ENCODE measurements around the gene ACADVL.
A peak's percentile ranks its signal among the peaks of the same experiment; 100 is the strongest.

ACADVL gene

GRCh38 chr17:7186241-7186640 lies 33.5 kb upstream of the ACADVL start:
- H3K14ac ChIP-seq (ENCODE audit: low read length), result no peak overlapping the region
- H3K4me1 ChIP-seq (ENCODE audit: control insufficient read depth in 1 of 2, insufficient read depth in 2 of 2, low read length in 2 of 2), result no peaks in the 10 kb centered on the region
- no peak overlapping the region for H3K18ac ChIP-seq (ENCODE audit: low read length)
- H3K27me3 ChIP-seq (ENCODE audit: insufficient read depth, low read length), result no peaks in the 10 kb centered on the region
- H3K9me3 ChIP-seq (ENCODE audit: insufficient read depth, low read depth, low read length), result no peaks in the 10 kb centered on the region
- no peak overlapping the region for H3K23ac ChIP-seq (ENCODE audit: low read length)
- no peak overlapping the region for H3K4ac ChIP-seq (ENCODE audit: low read depth, low read length)
- H3K36me3 ChIP-seq (ENCODE audit: control insufficient read depth in 1 of 2, insufficient read depth in 2 of 2, low read length in 2 of 2), result peaks cover 11 to 12% of the 10 kb centered on the region in 2 experiments
- no peak overlapping the region for H3K9ac ChIP-seq (ENCODE audit: low read length)
- H2AFZ ChIP-seq (ENCODE audit: insufficient read depth, low read length, poor library complexity), result no peak overlapping the region
- no peak overlapping the region for H2AK5ac ChIP-seq (ENCODE audit: low read length)
- H2BK120ac ChIP-seq (ENCODE audit: insufficient read depth, low read length, poor library complexity), result no peak overlapping the region
- no CpG with 5 or more reads among the region's 7 CpGs for WGBS (ENCODE audit: extremely low coverage, insufficient coverage, insufficient read length)
- H3K4me2 ChIP-seq (ENCODE audit: low read length), result no peak overlapping the region
- H3K79me2 ChIP-seq (ENCODE audit: control insufficient read depth, insufficient read depth, low read length, poor library complexity), result no peaks in the 10 kb centered on the region
- H4K12ac ChIP-seq (ENCODE audit: low read depth, low read length), result no peak overlapping the region
- no peak overlapping the region for H3K4me3 ChIP-seq (ENCODE audit: low read depth, low read length)
- no peaks in the 10 kb centered on the region for H3K79me1 ChIP-seq (ENCODE audit: low read length)
- H4K91ac ChIP-seq (ENCODE audit: low read depth, low read length), result no peak overlapping the region
- no peak overlapping the region for H2BK12ac ChIP-seq (ENCODE audit: low read length)
- H2BK5ac ChIP-seq (ENCODE audit: low read depth, low read length, poor library complexity), result no peak overlapping the region
- H4K8ac ChIP-seq (ENCODE audit: low read depth, low read length), result no peak overlapping the region
- no peak for DNase-seq
- H3K27ac ChIP-seq (ENCODE audit: low read depth, low read length), result no peak overlapping the region

GRCh38 chr17:7190276-7190917 lies 29.3 kb upstream of the ACADVL start:
- no peak overlapping the region for H4K91ac ChIP-seq (ENCODE audit: low read depth, low read length)
- peaks cover 39 to 40% of the 10 kb centered on the region in 2 experiments for H3K36me3 ChIP-seq (ENCODE audit: control insufficient read depth in 1 of 2, insufficient read depth in 2 of 2, low read length in 2 of 2)
- no peak overlapping the region for H3K9ac ChIP-seq (ENCODE audit: low read length)
- no peak overlapping the region for H3K4me3 ChIP-seq (ENCODE audit: low read depth, low read length)
- H3K23ac ChIP-seq (ENCODE audit: low read length), result no peak overlapping the region
- no peak overlapping the region for H3K27ac ChIP-seq (ENCODE audit: low read depth, low read length)
- H3K4me1 ChIP-seq (ENCODE audit: control insufficient read depth in 1 of 2, insufficient read depth in 2 of 2, low read length in 2 of 2), result no peaks in the 10 kb centered on the region
- H3K27me3 ChIP-seq (ENCODE audit: insufficient read depth, low read length), result no peaks in the 10 kb centered on the region
- no peak overlapping the region for H2BK120ac ChIP-seq (ENCODE audit: insufficient read depth, low read length, poor library complexity)
- H3K4ac ChIP-seq (ENCODE audit: low read depth, low read length), result no peak overlapping the region
- no peak for DNase-seq
- no peak overlapping the region for H4K12ac ChIP-seq (ENCODE audit: low read depth, low read length)
- no peak overlapping the region for H3K14ac ChIP-seq (ENCODE audit: low read length)
- no peak overlapping the region for H2AFZ ChIP-seq (ENCODE audit: insufficient read depth, low read length, poor library complexity)
- H4K8ac ChIP-seq (ENCODE audit: low read depth, low read length), result no peak overlapping the region
- H3K18ac ChIP-seq (ENCODE audit: low read length), result no peak overlapping the region
- H3K4me2 ChIP-seq (ENCODE audit: low read length), result no peak overlapping the region
- H2BK12ac ChIP-seq (ENCODE audit: low read length), result no peak overlapping the region
- no CpG with 5 or more reads among the region's 14 CpGs for WGBS (ENCODE audit: extremely low coverage, insufficient coverage, insufficient read length)
- no peak overlapping the region for H2BK5ac ChIP-seq (ENCODE audit: low read depth, low read length, poor library complexity)
- no peaks in the 10 kb centered on the region for H3K79me1 ChIP-seq (ENCODE audit: low read length)
- no peaks in the 10 kb centered on the region for H3K9me3 ChIP-seq (ENCODE audit: insufficient read depth, low read depth, low read length)
- no peak overlapping the region for H2AK5ac ChIP-seq (ENCODE audit: low read length)
- no peaks in the 10 kb centered on the region for H3K79me2 ChIP-seq (ENCODE audit: control insufficient read depth, insufficient read depth, low read length, poor library complexity)

DNA sequence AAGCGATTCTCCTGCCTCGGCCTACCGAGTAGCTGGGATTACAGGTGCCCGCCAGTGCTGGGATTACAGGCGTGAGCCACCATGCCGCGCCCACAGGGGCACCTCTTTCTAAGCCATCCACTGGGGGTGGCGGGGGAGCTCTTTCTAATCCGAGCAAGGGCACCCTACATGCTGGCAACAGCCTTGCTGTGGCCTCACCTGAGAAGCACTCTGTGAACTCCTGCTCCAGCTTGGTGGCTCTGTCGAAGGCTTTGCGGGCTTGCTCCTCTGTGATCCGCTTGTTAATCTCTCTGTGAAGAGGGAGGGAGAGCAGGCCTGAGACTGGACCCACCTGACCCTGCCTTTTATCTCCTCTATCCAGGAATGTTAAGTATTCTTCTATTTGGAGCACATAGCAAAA lies 28.7 kb upstream of the ACADVL start:
- H4K12ac ChIP-seq (ENCODE audit: low read depth, low read length), result no peak overlapping the region
- H3K14ac ChIP-seq (ENCODE audit: low read length), result no peak overlapping the region
- H2BK12ac ChIP-seq (ENCODE audit: low read length), result no peak overlapping the region
- H2AK5ac ChIP-seq (ENCODE audit: low read length), result no peak overlapping the region
- H4K91ac ChIP-seq (ENCODE audit: low read depth, low read length), result no peak overlapping the region
- no peak overlapping the region for H3K4me2 ChIP-seq (ENCODE audit: low read length)
- no peak overlapping the region for H3K4ac ChIP-seq (ENCODE audit: low read depth, low read length)
- no peak overlapping the region for H3K4me3 ChIP-seq (ENCODE audit: low read depth, low read length)
- no peak overlapping the region for H3K27ac ChIP-seq (ENCODE audit: low read depth, low read length)
- H2AFZ ChIP-seq (ENCODE audit: insufficient read depth, low read length, poor library complexity), result no peak overlapping the region
- no peaks in the 10 kb centered on the region for H3K79me1 ChIP-seq (ENCODE audit: low read length)
- no peaks in the 10 kb centered on the region for H3K9me3 ChIP-seq (ENCODE audit: insufficient read depth, low read depth, low read length)
- no peak overlapping the region for H2BK5ac ChIP-seq (ENCODE audit: low read depth, low read length, poor library complexity)
- WGBS (ENCODE audit: extremely low coverage, insufficient coverage, insufficient read length), result no CpG with 5 or more reads among the region's 12 CpGs
- H4K8ac ChIP-seq (ENCODE audit: low read depth, low read length), result no peak overlapping the region
- H3K36me3 ChIP-seq (ENCODE audit: control insufficient read depth in 1 of 2, insufficient read depth in 2 of 2, low read length in 2 of 2), result peaks cover 46 to 47% of the 10 kb centered on the region in 2 experiments
- H2BK120ac ChIP-seq (ENCODE audit: insufficient read depth, low read length, poor library complexity), result no peak overlapping the region
- H3K27me3 ChIP-seq (ENCODE audit: insufficient read depth, low read length), result no peaks in the 10 kb centered on the region
- no peak overlapping the region for H3K23ac ChIP-seq (ENCODE audit: low read length)
- no peak for DNase-seq
- H3K79me2 ChIP-seq (ENCODE audit: control insufficient read depth, insufficient read depth, low read length, poor library complexity), result no peaks in the 10 kb centered on the region
- no peaks in the 10 kb centered on the region for H3K4me1 ChIP-seq (ENCODE audit: control insufficient read depth in 1 of 2, insufficient read depth in 2 of 2, low read length in 2 of 2)
- no peak overlapping the region for H3K9ac ChIP-seq (ENCODE audit: low read length)
- no peak overlapping the region for H3K18ac ChIP-seq (ENCODE audit: low read length)

GRCh38 chr17:7191571-7192270 lies 28.0 kb upstream of the ACADVL start:
- Histone ChIP-seq H2AFZ (ENCODE audit: insufficient read depth, low read length, poor library complexity) (no peak overlapping the region), H3K36me3 (ENCODE audit: control insufficient read depth in 1 of 2, insufficient read depth in 2 of 2, low read length in 2 of 2) (peaks cover 52 to 53% of the 10 kb centered on the region in 2 experiments), H3K9ac (ENCODE audit: low read length) (no peak overlapping the region), H3K4ac (ENCODE audit: low read depth, low read length) (no peak overlapping the region), H3K14ac (ENCODE audit: low read length) (no peak overlapping the region), H3K4me2 (ENCODE audit: low read length) (no peak overlapping the region), H3K4me3 (ENCODE audit: low read depth, low read length) (no peak overlapping the region), H4K12ac (ENCODE audit: low read depth, low read length) (no peak overlapping the region), H2BK120ac (ENCODE audit: insufficient read depth, low read length, poor library complexity) (no peak overlapping the region), H3K27ac (ENCODE audit: low read depth, low read length) (no peak overlapping the region), H4K91ac (ENCODE audit: low read depth, low read length) (no peak overlapping the region), H3K23ac (ENCODE audit: low read length) (no peak overlapping the region), H2BK5ac (ENCODE audit: low read depth, low read length, poor library complexity) (no peak overlapping the region), H3K4me1 (ENCODE audit: control insufficient read depth in 1 of 2, insufficient read depth in 2 of 2, low read length in 2 of 2) (no peaks in the 10 kb centered on the region), H3K79me2 (ENCODE audit: control insufficient read depth, insufficient read depth, low read length, poor library complexity) (no peaks in the 10 kb centered on the region), H4K8ac (ENCODE audit: low read depth, low read length) (no peak overlapping the region), H3K79me1 (ENCODE audit: low read length) (no peaks in the 10 kb centered on the region), H3K18ac (ENCODE audit: low read length) (no peak overlapping the region), H3K27me3 (ENCODE audit: insufficient read depth, low read length) (no peaks in the 10 kb centered on the region), H2BK12ac (ENCODE audit: low read length) (no peak overlapping the region), H2AK5ac (ENCODE audit: low read length) (no peak overlapping the region), H3K9me3 (ENCODE audit: insufficient read depth, low read depth, low read length) (no peaks in the 10 kb centered on the region)
- DNase-seq, result peak; percentile 37 to 63
- no CpG with 5 or more reads among the region's 26 CpGs for WGBS (ENCODE audit: extremely low coverage, insufficient coverage, insufficient read length)
